MCF 10A (cell line): ENCODE results near the gene MGAT5. TPM values are rescaled to one million over a fixed set of nuclear protein-coding genes. Genes with fewer than 3 reads are reported as not detected.
"Not testable (repeated sequence)": the region's sequence is repeated elsewhere in the genome, so short reads cannot be mapped to it uniquely, and the experiment has no call there.

Experiments
- BruUV-seq: library from RNA; stranded (reverse); fragments of 400-500 nt; replicated peaks from 2 replicates; lab custom pipeline; 2021; lab: Mats Ljungman, UMichigan
- CTCF ChIA-PET: fragments of 300-600 bp; sonication (Branson Sonifier 250); formaldehyde crosslinking; extraction: SDS; loops from one replicate; lab custom pipeline; 2021; ENCODE audit warnings: antibody characterized with exemption, inconsistent platforms; lab: Yijun Ruan, JAX
- POLR2A ChIA-PET: fragments of 300-600, 350-650 bp; sonication (Branson Sonifier 250); formaldehyde crosslinking; extraction: SDS; loops from one replicate; lab custom pipeline; 2020; ENCODE audit warnings: antibody characterized with exemption, inconsistent platforms; lab: Yijun Ruan, JAX
- DNase-seq: peaks from one replicate; pipeline ENCODE4 v3.0.0-alpha.2; 2018; ENCODE audit not compliant: unreplicated experiment
- H3K27ac Mint-ChIP-seq: one replicate; pipeline ENCODE4 v1.8.0; 2022; ENCODE audit warnings: mild to moderate bottlenecking, low read depth, mixed read lengths; ENCODE audit not compliant: unreplicated experiment
- H3K27me3 Mint-ChIP-seq: one replicate; pipeline ENCODE4 v1.8.0; 2022; ENCODE audit warnings: mixed read lengths; ENCODE audit not compliant: insufficient read depth, unreplicated experiment
- H3K36me3 Mint-ChIP-seq: one replicate; pipeline ENCODE4 v1.8.0; 2022; ENCODE audit warnings: mild to moderate bottlenecking, moderate library complexity, mixed read lengths; ENCODE audit not compliant: insufficient read depth, unreplicated experiment
- H3K4me1 Mint-ChIP-seq: one replicate; pipeline ENCODE4 v1.8.0; 2022; ENCODE audit warnings: mixed read lengths; ENCODE audit not compliant: insufficient read depth, unreplicated experiment
- H3K4me3 Mint-ChIP-seq: one replicate; pipeline ENCODE4 v1.8.0; 2022; ENCODE audit warnings: mild to moderate bottlenecking, moderate library complexity, mixed read lengths; ENCODE audit not compliant: unreplicated experiment
- H3K9me3 Mint-ChIP-seq: one replicate; pipeline ENCODE4 v1.8.0; 2022; ENCODE audit warnings: mixed read lengths; ENCODE audit not compliant: unreplicated experiment
- CTCF ChIP-seq: fragments of 200-600 bp; IDR thresholded peaks from one replicate; pipeline ENCODE4 v1.8.0; 2022; ENCODE audit warnings: antibody characterized with exemption, mild to moderate bottlenecking; ENCODE audit not compliant: unreplicated experiment
- intact Hi-C: fragments of 100-400 bp; cut with micrococcal nuclease; formaldehyde crosslinking; loops from 2 replicates; pipeline ENCODE4 v1.14.1; 2022
- total RNA-seq: library from RNA; stranded (reverse); gene quantifications from 2 replicates; pipeline ENCODE4 v1.2.3, GENCODE V29; 2022

MGAT5 gene
- total RNA-seq, 1 experiment from 2014 or later: 22.2 TPM

DNA sequence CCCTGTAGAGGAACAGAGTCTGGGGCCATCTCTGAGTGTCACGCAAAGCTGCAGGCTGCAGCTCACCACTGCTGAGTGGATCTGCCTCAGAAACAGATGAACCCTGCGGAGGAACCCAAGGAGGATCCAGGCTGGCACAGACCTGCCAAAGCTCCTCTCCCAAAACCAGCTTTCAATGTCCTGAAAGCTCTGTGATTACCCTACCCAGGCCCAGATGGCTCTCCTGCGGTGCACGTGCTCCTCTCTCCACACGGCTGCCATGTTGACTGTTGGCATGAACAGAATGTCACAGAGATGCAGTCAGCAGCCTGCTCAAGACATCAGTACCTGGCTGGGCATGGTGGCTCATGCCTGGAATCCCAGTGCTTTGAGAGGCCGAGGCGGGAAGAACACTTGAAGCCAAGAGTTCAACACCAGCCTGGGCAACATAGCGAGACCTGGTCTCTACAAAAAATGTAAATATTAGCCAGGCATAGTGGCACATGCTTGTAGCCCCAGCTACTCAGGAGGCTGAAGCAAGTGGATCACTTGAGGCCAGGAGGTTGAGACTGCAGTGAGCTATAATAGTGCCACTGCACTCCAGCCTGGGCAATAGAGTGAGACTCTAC is 216.8 kb downstream of the MGAT5 start:
- no peaks in the 10 kb centered on the region for H3K27me3 Mint-ChIP-seq
- H3K9me3 Mint-ChIP-seq: no peaks in the 10 kb centered on the region
- no peak overlapping the region for H3K4me3 Mint-ChIP-seq
- BruUV-seq: no TSS peak
- no peak for TF ChIP-seq CTCF
- no peak for DNase-seq
- CTCF ChIA-PET: interaction anchor here (2.9 kb wide), 2 partner anchors 10 to 423 kb away, joined by 8 to 12 read pairs; no protein-coding TSS in a partner anchor
- no peaks in the 10 kb centered on the region for H3K36me3 Mint-ChIP-seq
- POLR2A ChIA-PET: no interaction called here
- no peaks in the 10 kb centered on the region for H3K4me1 Mint-ChIP-seq
- no peak overlapping the region for H3K27ac Mint-ChIP-seq
- intact Hi-C loops: no loop called here

DNA sequence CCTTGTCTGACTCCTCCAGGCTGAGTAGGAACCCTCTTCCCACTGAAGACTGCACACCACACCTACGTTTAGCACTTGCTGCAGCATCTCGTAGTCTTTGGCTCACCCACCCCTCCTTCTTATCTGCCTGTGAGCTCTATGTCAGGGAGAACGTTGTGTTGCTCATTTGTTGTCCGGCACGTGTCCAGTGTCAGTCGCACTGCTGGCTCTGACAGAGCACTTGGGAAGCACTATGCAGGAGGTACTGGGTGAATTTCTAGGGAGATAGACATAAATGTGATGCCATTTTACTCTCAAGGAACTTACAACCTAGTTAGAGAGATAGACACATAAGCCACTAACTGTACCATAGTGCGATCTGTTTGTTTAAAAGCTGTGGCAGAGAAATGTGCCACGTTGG is 223.1 kb downstream of the MGAT5 start:
- POLR2A ChIA-PET, H3K4me1 Mint-ChIP-seq, H3K9me3 Mint-ChIP-seq, intact Hi-C loops, H3K4me3 Mint-ChIP-seq, DNase-seq, H3K27me3 Mint-ChIP-seq, BruUV-seq, H3K27ac Mint-ChIP-seq, H3K36me3 Mint-ChIP-seq: not testable (repeated sequence)
- CTCF ChIA-PET: interaction anchor here (0.5 to 0.7 kb wide), 4 partner anchors 14 to 527 kb away, joined by 3 to 4 read pairs (median 3); no protein-coding TSS in a partner anchor

DNA sequence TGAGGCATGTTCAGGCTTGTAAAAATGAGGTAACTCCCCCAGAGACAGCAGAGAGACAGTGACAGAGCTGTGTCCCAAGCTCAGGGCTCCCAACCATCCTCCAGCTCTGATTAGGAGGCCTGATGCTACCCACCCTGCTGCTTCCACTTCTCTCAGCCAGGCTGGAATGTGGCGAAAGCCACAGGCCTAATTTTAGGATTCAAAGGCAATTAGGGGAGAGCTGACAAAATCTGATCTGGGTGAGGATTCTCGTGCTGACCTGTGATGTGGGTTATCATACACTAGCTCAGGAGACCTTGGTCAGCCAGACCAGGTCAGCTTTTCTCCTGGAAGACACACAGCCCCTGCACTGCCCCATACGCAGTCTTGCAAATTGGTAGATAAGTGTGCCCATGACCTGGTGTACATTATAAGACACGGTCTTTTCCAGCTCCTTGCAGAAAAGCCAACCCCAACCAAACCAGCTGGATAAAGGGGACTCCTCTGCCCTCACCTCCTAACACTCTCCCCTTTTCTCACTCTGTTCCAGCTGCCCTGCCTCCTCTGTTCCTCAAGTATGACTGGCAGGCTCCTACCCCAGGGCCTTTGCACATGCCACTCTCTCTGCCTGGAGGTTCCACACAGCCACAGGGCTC is 225.9 kb downstream of the MGAT5 start:
- CTCF ChIA-PET: interaction anchor here (0.8 to 1.3 kb wide), 5 partner anchors 10 to 28 kb away, joined by 3 to 5 read pairs (median 3); no protein-coding TSS in a partner anchor
- Mint-ChIP-seq H3K27me3 (no peaks in the 10 kb centered on the region), H3K36me3 (no peaks in the 10 kb centered on the region), H3K27ac (no peak overlapping the region), H3K9me3 (no peaks in the 10 kb centered on the region), H3K4me3 (no peak overlapping the region), H3K4me1 (no peaks in the 10 kb centered on the region)
- no peak for DNase-seq
- intact Hi-C loops: no loop called here
- BruUV-seq: no TSS peak
- POLR2A ChIA-PET: no interaction called here
- no peak for TF ChIP-seq CTCF

- CTCF ChIA-PET: interaction anchor here (1.0 kb wide), 2 partner anchors 22 to 31 kb away, joined by 3 to 5 read pairs; no protein-coding TSS in a partner anchor
- intact Hi-C loops: no loop called here
- DNase-seq: no peak
- H3K36me3 Mint-ChIP-seq: no peaks in the 10 kb centered on the region
- TF ChIP-seq CTCF: no peak
- no peak overlapping the region for H3K27ac Mint-ChIP-seq
- POLR2A ChIA-PET: interaction anchor here (0.6 kb wide), 1 partner anchor 464 kb away, joined by 3 read pairs; no protein-coding TSS in a partner anchor
- BruUV-seq: no TSS peak
- peaks cover 11% of the 10 kb centered on the region for H3K27me3 Mint-ChIP-seq
- H3K9me3 Mint-ChIP-seq: no peaks in the 10 kb centered on the region
- no peak overlapping the region for H3K4me3 Mint-ChIP-seq
- H3K4me1 Mint-ChIP-seq: no peaks in the 10 kb centered on the region
Observed at GRCh38 chr2:134482131-134482723, 228.4 kb downstream of the MGAT5 start.
